Hepatocyte (in vitro differentiated cells): ENCODE data around the gene TUT1. TPM values are rescaled to one million over a fixed set of nuclear protein-coding genes. Genes with fewer than 3 reads are reported as not detected.

ENCODE experiments used
- DNase-seq: peaks from one replicate; pipeline ENCODE4 v3.0.0-alpha.2; 2016; ENCODE audit warnings: low spot score
- H2AFZ ChIP-seq: fragments of 200-600 bp; sonication (generic); 2 replicates; pipeline ENCODE4 v1.6.0; 2016; ENCODE audit warnings: antibody characterized with exemption, mild to moderate bottlenecking
- H3K27ac ChIP-seq: fragments of 200-600 bp; sonication (generic); 2 replicates; pipeline ENCODE4 v1.5.1; 2016; ENCODE audit warnings: mild to moderate bottlenecking
- H3K27me3 ChIP-seq: fragments of 200-600 bp; sonication (generic); 2 replicates; pipeline ENCODE4 v1.6.1; 2016
- H3K36me3 ChIP-seq: fragments of 200-600 bp; sonication (generic); replicated peaks from 2 replicates; pipeline ENCODE4 v1.5.1; 2016; ENCODE audit warnings: low read depth; ENCODE audit not compliant: insufficient read depth
- H3K4me1 ChIP-seq: fragments of 200-600 bp; sonication (generic); 2 replicates; pipeline ENCODE4 v1.5.1; 2016; ENCODE audit warnings: mild to moderate bottlenecking, moderate library complexity; ENCODE audit not compliant: insufficient read depth
- H3K4me2 ChIP-seq: fragments of 200-600 bp; sonication (generic); 2 replicates; pipeline ENCODE4 v1.6.0; 2016
- H3K4me3 ChIP-seq: fragments of 200-600 bp; sonication (generic); 2 replicates; pipeline ENCODE4 v1.5.1; 2016; ENCODE audit warnings: mild to moderate bottlenecking
- H3K79me2 ChIP-seq: fragments of 200-600 bp; sonication (generic); 2 replicates; pipeline ENCODE4 v1.6.0; 2017; ENCODE audit warnings: mild to moderate bottlenecking
- H3K9me2 ChIP-seq: fragments of 200-600 bp; sonication (generic); replicated peaks from 2 replicates; pipeline ENCODE4 v1.6.0; 2017; ENCODE audit warnings: mild to moderate bottlenecking; ENCODE audit not compliant: insufficient read depth
- H3K9me3 ChIP-seq: fragments of 200-600 bp; sonication (generic); 2 replicates; pipeline ENCODE4 v1.5.1; 2016; ENCODE audit warnings: low read depth, mild to moderate bottlenecking
- H4K20me1 ChIP-seq: fragments of 200-600 bp; sonication (generic); 2 replicates; pipeline ENCODE4 v1.6.0; 2016; ENCODE audit warnings: mild to moderate bottlenecking; ENCODE audit not compliant: insufficient read depth, poor library complexity, severe bottlenecking
- EZH2 ChIP-seq: fragments of 200-600 bp; sonication (generic); IDR thresholded peaks from 2 replicates; pipeline ENCODE4 v1.6.1; 2016; ENCODE audit warnings: antibody characterized with exemption, mild to moderate bottlenecking, borderline replicate concordance
- EZH2phosphoT487 ChIP-seq: fragments of 200-600 bp; sonication (generic); IDR thresholded peaks from one replicate; pipeline ENCODE4 v1.6.1; 2018; ENCODE audit warnings: antibody characterized with exemption, mild to moderate bottlenecking, low read depth, moderate library complexity; ENCODE audit not compliant: unreplicated experiment, severe bottlenecking
- WGBS: methylation state at CpG from one replicate; pipeline ENCODE4 v1.1.6; 2016; ENCODE audit warnings: low lambda C conversion rate; ENCODE audit errors: missing lambda C conversion rate; 5-methylcytosine and 5-hydroxymethylcytosine counted together
- polyA plus RNA-seq: library from polyadenylated mRNA; unstranded; fragments of >200 nt; fragmentation: Nextera tagmentation; extraction: Ambion mirVana; gene quantifications from 2 replicates; pipeline ENCODE4 v1.2.1, GENCODE V29; 2016
- total RNA-seq: library from RNA; depleted of rRNA; stranded (reverse); fragments of >200 nt; gene quantifications from 2 replicates; pipeline ENCODE4 v1.2.3, GENCODE V29; 2014
- TF ChIP-seq, protein P1 (sequence below): fragments of 200-600 bp; sonication (generic); IDR thresholded peaks from 2 replicates; pipeline ENCODE4 v1.5.1; 2016; ENCODE audit warnings: antibody characterized with exemption, mild to moderate bottlenecking; ENCODE audit not compliant: poor library complexity

Gene TUT1
- total and polyA plus RNA-seq, 2 experiments from 2014 or later = 11.7 to 14.2 TPM

DNA sequence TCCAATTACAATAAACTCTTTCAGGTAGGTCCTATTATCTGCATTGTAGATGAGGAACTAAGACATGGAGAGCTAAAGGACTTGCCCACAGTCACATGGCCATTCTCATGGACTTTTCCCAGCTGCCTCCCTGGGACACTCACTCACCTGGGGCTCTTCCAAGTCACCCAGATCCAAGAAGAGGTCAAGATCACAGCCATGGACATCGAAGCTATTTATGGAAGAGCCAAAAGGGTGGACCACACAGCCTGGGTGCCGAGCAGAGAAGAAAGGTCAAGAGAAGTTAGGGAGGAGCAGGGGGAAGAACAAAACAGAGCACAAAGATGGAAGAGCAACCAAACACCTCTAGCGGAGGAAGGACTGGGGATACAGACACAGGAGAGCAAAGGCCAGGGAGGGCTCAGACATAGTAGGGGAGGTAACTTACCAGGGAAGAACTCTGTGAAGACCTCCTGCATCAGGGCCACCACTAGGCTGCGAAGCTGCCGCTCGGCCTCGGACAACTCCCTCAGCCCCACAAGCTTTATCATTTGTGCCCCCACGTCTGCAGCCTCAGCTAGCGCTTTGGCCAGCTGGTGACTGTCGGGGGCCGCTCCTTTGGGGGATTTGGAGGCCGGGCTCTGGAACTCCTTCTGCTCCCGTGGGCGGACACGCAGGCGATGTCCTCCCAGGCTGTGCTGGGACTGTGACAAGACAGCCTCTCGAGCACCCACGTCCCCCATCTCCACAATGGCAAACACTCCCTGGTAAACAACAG, 10.2 kb downstream of the TUT1 start:
- H3K4me3 ChIP-seq = no peak overlapping the region
- H3K9me2 ChIP-seq = no peaks in the 10 kb centered on the region
- 98% methylated on average over 18 of the region's 18 CpGs for WGBS
- H3K36me3 ChIP-seq = no peaks in the 10 kb centered on the region
- no peaks in the 10 kb centered on the region for H3K27me3 ChIP-seq
- H3K9me3 ChIP-seq = no peaks in the 10 kb centered on the region
- TF ChIP-seq, protein P1, sequence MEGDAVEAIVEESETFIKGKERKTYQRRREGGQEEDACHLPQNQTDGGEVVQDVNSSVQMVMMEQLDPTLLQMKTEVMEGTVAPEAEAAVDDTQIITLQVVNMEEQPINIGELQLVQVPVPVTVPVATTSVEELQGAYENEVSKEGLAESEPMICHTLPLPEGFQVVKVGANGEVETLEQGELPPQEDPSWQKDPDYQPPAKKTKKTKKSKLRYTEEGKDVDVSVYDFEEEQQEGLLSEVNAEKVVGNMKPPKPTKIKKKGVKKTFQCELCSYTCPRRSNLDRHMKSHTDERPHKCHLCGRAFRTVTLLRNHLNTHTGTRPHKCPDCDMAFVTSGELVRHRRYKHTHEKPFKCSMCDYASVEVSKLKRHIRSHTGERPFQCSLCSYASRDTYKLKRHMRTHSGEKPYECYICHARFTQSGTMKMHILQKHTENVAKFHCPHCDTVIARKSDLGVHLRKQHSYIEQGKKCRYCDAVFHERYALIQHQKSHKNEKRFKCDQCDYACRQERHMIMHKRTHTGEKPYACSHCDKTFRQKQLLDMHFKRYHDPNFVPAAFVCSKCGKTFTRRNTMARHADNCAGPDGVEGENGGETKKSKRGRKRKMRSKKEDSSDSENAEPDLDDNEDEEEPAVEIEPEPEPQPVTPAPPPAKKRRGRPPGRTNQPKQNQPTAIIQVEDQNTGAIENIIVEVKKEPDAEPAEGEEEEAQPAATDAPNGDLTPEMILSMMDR = no peak
- TF ChIP-seq EZH2phosphoT487 = no peak
- no peak for TF ChIP-seq EZH2
- H3K27ac ChIP-seq = no peak overlapping the region
- no peaks in the 10 kb centered on the region for H4K20me1 ChIP-seq
- no peak overlapping the region for H2AFZ ChIP-seq
- H3K4me1 ChIP-seq = peaks cover 6% of the 10 kb centered on the region
- H3K4me2 ChIP-seq = no peak overlapping the region
- peaks cover 16% of the 10 kb centered on the region for H3K79me2 ChIP-seq
- DNase-seq = no peak

DNA sequence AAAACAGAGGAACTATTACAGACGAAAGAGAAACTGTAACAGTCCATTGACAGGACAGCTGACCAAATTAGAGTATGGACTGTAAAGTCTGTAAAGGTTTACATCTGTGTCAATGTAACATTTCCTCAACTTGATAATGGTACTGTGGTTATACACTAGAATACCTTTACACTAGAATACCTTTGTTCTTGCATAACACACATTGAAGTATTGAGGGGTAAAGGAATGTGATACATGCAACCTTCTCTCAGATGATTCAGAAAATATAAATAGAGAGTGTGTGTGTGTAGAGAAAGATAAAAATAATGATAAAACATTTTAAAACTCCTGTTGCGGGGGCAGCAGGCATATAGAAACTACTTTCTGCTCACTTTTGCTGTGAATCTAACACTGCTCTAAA, 12.1 kb downstream of the TUT1 start:
- Histone ChIP-seq H3K27me3 (no peaks in the 10 kb centered on the region), H3K79me2 (peaks cover 17% of the 10 kb centered on the region), H3K9me3 (no peaks in the 10 kb centered on the region), H4K20me1 (no peaks in the 10 kb centered on the region), H3K9me2 (no peaks in the 10 kb centered on the region), H2AFZ (no peak overlapping the region), H3K27ac (no peak overlapping the region), H3K36me3 (no peaks in the 10 kb centered on the region), H3K4me2 (no peak overlapping the region), H3K4me3 (no peak overlapping the region), H3K4me1 (peaks cover 18% of the 10 kb centered on the region)
- 98% methylated on average over 2 of the region's 2 CpGs for WGBS
- DNase-seq = no peak
- TF ChIP-seq EZH2 = no peak
- TF ChIP-seq EZH2phosphoT487 = no peak
- TF ChIP-seq, protein P1 = no peak

DNA sequence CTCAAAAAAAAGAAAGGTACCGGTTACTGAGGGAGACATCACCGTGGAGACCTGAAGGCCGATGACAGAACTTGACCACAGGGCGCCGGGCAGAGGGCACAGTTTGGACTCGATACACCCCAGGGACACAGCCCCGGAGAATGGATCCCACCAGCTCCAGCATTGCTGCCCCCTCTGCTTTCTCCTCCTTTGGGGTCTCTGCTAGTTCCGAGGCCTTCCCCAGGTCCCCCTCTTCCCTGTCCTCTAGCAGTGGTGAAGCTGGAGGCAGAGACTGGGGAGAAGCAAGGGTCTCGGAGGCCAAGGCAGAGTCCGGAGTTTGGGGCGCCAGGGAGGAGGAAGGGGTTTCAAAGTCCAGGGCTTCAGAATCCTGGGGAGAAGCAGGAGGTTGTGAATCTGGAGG, 12.8 kb downstream of the TUT1 start:
- no peak overlapping the region for H2AFZ ChIP-seq
- no peaks in the 10 kb centered on the region for H4K20me1 ChIP-seq
- H3K4me2 ChIP-seq = no peak overlapping the region
- no peaks in the 10 kb centered on the region for H3K36me3 ChIP-seq
- DNase-seq = no peak
- TF ChIP-seq EZH2phosphoT487 = no peak
- TF ChIP-seq, protein P1 = no peak
- TF ChIP-seq EZH2 = no peak
- peaks cover 18% of the 10 kb centered on the region for H3K4me1 ChIP-seq
- 97% methylated on average over 11 of the region's 11 CpGs for WGBS
- no peak overlapping the region for H3K27ac ChIP-seq
- H3K79me2 ChIP-seq = peaks cover 18% of the 10 kb centered on the region
- H3K4me3 ChIP-seq = no peak overlapping the region
- H3K9me3 ChIP-seq = no peaks in the 10 kb centered on the region
- H3K9me2 ChIP-seq = no peaks in the 10 kb centered on the region
- no peaks in the 10 kb centered on the region for H3K27me3 ChIP-seq
